HEK293 (cell line): ENCODE data around the gene LIN9.

Experiments
- CTCF ChIA-PET: fragments of 350-600 bp; formaldehyde crosslinking; extraction: SDS; loops from one replicate; lab custom pipeline; 2021; ENCODE audit warnings: antibody characterized with exemption; lab: Yijun Ruan, JAX
- POLR2A ChIA-PET: fragments of 300-600 bp; formaldehyde crosslinking; extraction: SDS; loops from one replicate; lab custom pipeline; 2020; ENCODE audit warnings: antibody characterized with exemption, inconsistent platforms; lab: Yijun Ruan, JAX
- H3K27ac ChIP-seq: fragments of 200-500 bp; sonication (Bioruptor generic); 2 replicates; pipeline ENCODE4 v1.5.1; 2014; ENCODE audit warnings: low read depth, low read length, control low read depth, inconsistent platforms; ENCODE audit errors: extremely low read depth
- H3K36me3 ChIP-seq, 2 experiments: fragments of 200-500 bp in 1 of 2; sonication (Bioruptor generic) in 1 of 2; 1 replicate in 1 of 2; 2 replicates in 1 of 2; pipeline ENCODE4 v1.5.1; 2014 to 2017; ENCODE audit warnings: inconsistent platforms in 2 of 2, low read length in 2 of 2; ENCODE audit not compliant: control insufficient read depth in 2 of 2, insufficient read depth in 1 of 2
- H3K4me1 ChIP-seq: fragments of 200-500 bp; sonication (Bioruptor generic); 2 replicates; pipeline ENCODE4 v1.5.1; 2014; ENCODE audit warnings: mild to moderate bottlenecking, low read length, inconsistent platforms; ENCODE audit not compliant: control insufficient read depth, insufficient read depth
- H3K4me3 ChIP-seq: 2 replicates; pipeline ENCODE4 v1.5.1; 2011; ENCODE audit warnings: low read depth, mild to moderate bottlenecking, control low read depth, low read length, moderate library complexity
- H3K9me3 ChIP-seq: fragments of 200-500 bp; sonication (Bioruptor generic); 2 replicates; pipeline ENCODE4 v1.5.1; 2014; ENCODE audit warnings: low read depth, low read length, inconsistent platforms; ENCODE audit not compliant: control insufficient read depth, insufficient read depth
- FEZF1 ChIP-seq: fragments of 450-650 bp; formaldehyde crosslinking; IDR thresholded peaks from 2 replicates; pipeline ENCODE4 v1.5.1; 2016; ENCODE audit warnings: missing biosample characterization, missing genetic modification characterization
- KLF16 ChIP-seq: fragments of 450-650 bp; formaldehyde crosslinking; IDR thresholded peaks from 2 replicates; pipeline ENCODE4 v1.5.1; 2017; ENCODE audit warnings: missing biosample characterization, missing genetic modification characterization
- PRDM1 ChIP-seq: fragments of 450-650 bp; formaldehyde crosslinking; IDR thresholded peaks from 2 replicates; pipeline ENCODE4; 2016; ENCODE audit warnings: missing biosample characterization, missing genetic modification characterization
- PRDM6 ChIP-seq: fragments of 450-650 bp; formaldehyde crosslinking; IDR thresholded peaks from 2 replicates; pipeline ENCODE4 v1.5.1; 2017; ENCODE audit warnings: missing biosample characterization, missing genetic modification characterization
- SALL2 ChIP-seq: fragments of 450-650 bp; formaldehyde crosslinking; IDR thresholded peaks from 2 replicates; pipeline ENCODE4 v1.5.0; 2017; ENCODE audit warnings: missing biosample characterization, mild to moderate bottlenecking, missing genetic modification characterization, borderline replicate concordance
- SCRT2 ChIP-seq: fragments of 450-650 bp; formaldehyde crosslinking; IDR thresholded peaks from 2 replicates; pipeline ENCODE4 v1.5.1; 2016; ENCODE audit warnings: missing biosample characterization, missing genetic modification characterization
- ZNF112 ChIP-seq: fragments of 450-650 bp; formaldehyde crosslinking; IDR thresholded peaks from 2 replicates; pipeline ENCODE4 v1.5.0; 2017; ENCODE audit warnings: missing biosample characterization, missing genetic modification characterization
- ZNF132 ChIP-seq: fragments of 450-650 bp; formaldehyde crosslinking; IDR thresholded peaks from 2 replicates; pipeline ENCODE4 v1.5.1; 2017; ENCODE audit warnings: missing biosample characterization, missing genetic modification characterization, borderline replicate concordance
- ZNF140 ChIP-seq: fragments of 450-650 bp; formaldehyde crosslinking; IDR thresholded peaks from 2 replicates; pipeline ENCODE4 v1.5.1; 2016; ENCODE audit warnings: missing biosample characterization, missing genetic modification characterization
- ZNF202 ChIP-seq: fragments of 450-650 bp; formaldehyde crosslinking; IDR thresholded peaks from 2 replicates; pipeline ENCODE4 v1.5.1; 2016; ENCODE audit warnings: missing biosample characterization, missing genetic modification characterization, borderline replicate concordance
- ZNF211 ChIP-seq: fragments of 450-650 bp; formaldehyde crosslinking; IDR thresholded peaks from 2 replicates; pipeline ENCODE4 v1.5.1; 2016; ENCODE audit warnings: low read depth, missing biosample characterization, missing genetic modification characterization
- ZNF214 ChIP-seq: fragments of 450-650 bp; formaldehyde crosslinking; IDR thresholded peaks from 2 replicates; pipeline ENCODE4 v1.5.1; 2017; ENCODE audit warnings: missing biosample characterization, mild to moderate bottlenecking, missing genetic modification characterization, borderline replicate concordance
- ZNF354C ChIP-seq: fragments of 450-650 bp; formaldehyde crosslinking; IDR thresholded peaks from 2 replicates; pipeline ENCODE4 v1.5.1; 2016; ENCODE audit warnings: missing biosample characterization, missing genetic modification characterization, low read depth, borderline replicate concordance
- ZNF362 ChIP-seq: fragments of 450-650 bp; formaldehyde crosslinking; IDR thresholded peaks from 2 replicates; pipeline ENCODE4 v1.5.1; 2016; ENCODE audit warnings: missing biosample characterization, missing genetic modification characterization
- ZNF513 ChIP-seq: fragments of 450-650 bp; IDR thresholded peaks from 2 replicates; pipeline ENCODE4 v1.5.1; 2018; ENCODE audit warnings: missing biosample characterization, missing genetic modification characterization
- ZNF514 ChIP-seq: fragments of 450-650 bp; formaldehyde crosslinking; IDR thresholded peaks from 2 replicates; pipeline ENCODE4 v1.5.1; 2016; ENCODE audit warnings: missing biosample characterization, missing genetic modification characterization
- ZNF530 ChIP-seq: fragments of 450-650 bp; formaldehyde crosslinking; IDR thresholded peaks from 2 replicates; pipeline ENCODE4 v1.5.1; 2016; ENCODE audit warnings: low read depth, missing biosample characterization, missing genetic modification characterization
- ZNF600 ChIP-seq: fragments of 450-650 bp; formaldehyde crosslinking; IDR thresholded peaks from 2 replicates; pipeline ENCODE4 v1.5.1; 2016; ENCODE audit warnings: missing biosample characterization, missing genetic modification characterization
- ZNF623 ChIP-seq: fragments of 450-650 bp; formaldehyde crosslinking; IDR thresholded peaks from 2 replicates; pipeline ENCODE4 v1.5.1; 2016; ENCODE audit warnings: missing biosample characterization, missing genetic modification characterization
- ZNF785 ChIP-seq: fragments of 450-650 bp; formaldehyde crosslinking; IDR thresholded peaks from 2 replicates; pipeline ENCODE4 v1.5.1; 2016; ENCODE audit warnings: missing biosample characterization, missing genetic modification characterization

The LIN9 gene

GRCh38 chr1:226305184-226305583 is 3.8 kb downstream of the LIN9 start:
- POLR2A ChIA-PET = no interaction called here
- Histone ChIP-seq H3K27ac (no peak overlapping the region), H3K9me3 (no peaks in the 10 kb centered on the region), H3K4me3 (no peak overlapping the region), H3K4me1 (peaks cover 8% of the 10 kb centered on the region; the same call in 1 of the 2 replicates), H3K36me3 (peaks cover 2 to 10% of the 10 kb centered on the region in 2 experiments; a peak in 2 of 3 replicates)
- CTCF ChIA-PET = interaction anchor here (0.6 to 2.8 kb wide), 5 partner anchors 12 to 319 kb away, joined by 3 to 16 read pairs (median 12); no protein-coding TSS in a partner anchor
- TF ChIP-seq KLF16 (no peak), ZNF362 (tag by site-specific recombination) (peak; percentile 99)

GRCh38 chr1:226304291-226304955 is 4.5 kb downstream of the LIN9 start:
- Histone ChIP-seq H3K4me3 (no peak overlapping the region), H3K4me1 (peaks cover 3% of the 10 kb centered on the region; the same call in 1 of the 2 replicates), H3K27ac (no peak overlapping the region), H3K36me3 (peaks cover 6 to 15% of the 10 kb centered on the region in 2 experiments; a peak in 2 of 3 replicates), H3K9me3 (no peaks in the 10 kb centered on the region)
- TF ChIP-seq ZNF140 (tag by site-specific recombination) (no peak), ZNF202 (no peak), ZNF623 (tag by site-specific recombination) (no peak), ZNF785 (tag by site-specific recombination) (no peak), ZNF211 (tag by site-specific recombination) (no peak), ZNF214 (tag by site-specific recombination) (no peak), ZNF600 (tag by site-specific recombination) (peak; percentile 38; the same call in 1 of the 2 replicates)
- ChIA-PET CTCF (interaction anchor here (0.6 to 2.4 kb wide), 3 partner anchors 12 to 29 kb away, joined by 3 to 13 read pairs (median 3); no protein-coding TSS in a partner anchor), POLR2A (interaction anchor here (1.6 kb wide), 1 partner anchor 179 kb away, joined by 3 read pairs; no protein-coding TSS in a partner anchor)

GRCh38 chr1:226302731-226303130 is 6.2 kb downstream of the LIN9 start:
- ChIA-PET POLR2A (no interaction called here), CTCF (interaction anchor here (0.6 to 2.4 kb wide), 7 partner anchors 10 to 177 kb away, joined by 3 to 13 read pairs (median 4); no protein-coding TSS in a partner anchor)
- H3K4me1 ChIP-seq = peaks cover 2% of the 10 kb centered on the region; the same call in 1 of the 2 replicates

GRCh38 chr1:226296911-226297310 is 12.1 kb downstream of the LIN9 start:
- POLR2A ChIA-PET = interaction anchor here (1.3 kb wide), 1 partner anchor 12 kb away, joined by 4 read pairs; the partner anchor contains the start of gene LIN9
- CTCF ChIA-PET = interaction anchor here (0.8 to 1.1 kb wide), 2 partner anchors 37 to 171 kb away, joined by 4 to 5 read pairs; no protein-coding TSS in a partner anchor
- TF ChIP-seq SALL2 (tag by site-specific recombination) = no peak
- no peak for TF ChIP-seq ZNF112
- no peak for TF ChIP-seq ZNF513 (tag by site-specific recombination)
- no peak for TF ChIP-seq ZNF211 (tag by site-specific recombination)
- TF ChIP-seq ZNF354C (tag by site-specific recombination) = no peak
- TF ChIP-seq ZNF530 (tag by site-specific recombination) = no peak
- no peak for TF ChIP-seq FEZF1 (tag by site-specific recombination)
- Histone ChIP-seq H3K36me3 (peaks cover 39 to 72% of the 10 kb centered on the region in 2 experiments), H3K9me3 (no peaks in the 10 kb centered on the region), H3K4me3 (no peak overlapping the region), H3K27ac (no peak overlapping the region), H3K4me1 (peaks cover 4% of the 10 kb centered on the region)

More at GRCh38 chr1:226302731-226303130, 6.2 kb downstream of the LIN9 start:
- Histone ChIP-seq H3K4me3 (no peak overlapping the region), H3K36me3 (peaks cover 16 to 31% of the 10 kb centered on the region in 2 experiments), H3K27ac (no peak overlapping the region), H3K9me3 (no peaks in the 10 kb centered on the region)
- TF ChIP-seq SCRT2 (peak; percentile 33; the same call in 1 of the 2 replicates), ZNF132 (tag by site-specific recombination) (no peak), PRDM6 (tag by site-specific recombination) (0 out of 2 replicates have a peak, but pooled peaks have one; percentile 7), PRDM1 (peak; percentile 31), ZNF514 (no peak)
